ENCODE measurements around the gene BHLHE23.
"Not testable (repeated sequence)": the region's sequence is repeated elsewhere in the genome, so short reads cannot be mapped to it uniquely, and the experiment has no call there.

BHLHE23 gene

GRCh38 chr20:62962891-62963613, 43.7 kb downstream of the BHLHE23 start:
- in situ Hi-C loops (cut with HindIII; ENCODE audit: low sequenced_read_pairs) = no loop called here

GRCh38 chr20:62962221-62962879, 44.4 kb downstream of the BHLHE23 start:
- in situ Hi-C loops (cut with HindIII; ENCODE audit: low sequenced_read_pairs) = no loop called here

GRCh38 chr20:62961799-62962198, 45.0 kb downstream of the BHLHE23 start:
- in situ Hi-C loops (cut with HindIII; ENCODE audit: low sequenced_read_pairs) = no loop called here

- in situ Hi-C loops (cut with HindIII; ENCODE audit: low sequenced_read_pairs) = no loop called here
These were observed 45.4 kb downstream of the BHLHE23 start for GRCh38 chr20:62961310-62961783.

- in situ Hi-C loops (cut with HindIII; ENCODE audit: low sequenced_read_pairs) = not testable (repeated sequence)
These were observed 46.1 kb downstream of the BHLHE23 start for GRCh38 chr20:62960446-62961309.

GRCh38 chr20:62959998-62960436, 46.7 kb downstream of the BHLHE23 start:
- in situ Hi-C loops (cut with HindIII; ENCODE audit: low sequenced_read_pairs) = no loop called here

GRCh38 chr20:62959101-62959971, 47.4 kb downstream of the BHLHE23 start:
- in situ Hi-C loops (cut with HindIII; ENCODE audit: low sequenced_read_pairs) = no loop called here

- in situ Hi-C loops (cut with HindIII; ENCODE audit: low sequenced_read_pairs) = no loop called here
These were observed 48.2 kb downstream of the BHLHE23 start for GRCh38 chr20:62958388-62959100.

GRCh38 chr20:62957136-62958117, 49.3 kb downstream of the BHLHE23 start:
- in situ Hi-C loops (cut with HindIII; ENCODE audit: low sequenced_read_pairs) = no loop called here

GRCh38 chr20:62956387-62957135, 50.2 kb downstream of the BHLHE23 start:
- in situ Hi-C loops (cut with HindIII; ENCODE audit: low sequenced_read_pairs) = no loop called here

Measured in DLD1 (cell line).